Sigmoid colon (tissue), 4 donors: Measurements from ENCODE around the gene ZNF407.

ENCODE experiments used
- EP300 ChIP-seq, 4 donors: sonication (generic); formaldehyde crosslinking; IDR thresholded peaks; one replicate each; pipeline ENCODE4 v1.6.1; 2017; ENCODE audit warnings: antibody characterized with exemption in 4 of 4
- POLR2A ChIP-seq, 2 donors: fragments of 450-650 bp; IDR thresholded peaks; one replicate each; pipeline ENCODE4 v1.6.1; 2016; ENCODE audit warnings: antibody characterized with exemption in 2 of 2, mild to moderate bottlenecking in 2 of 2, moderate library complexity in 2 of 2
- POLR2AphosphoS5 ChIP-seq, 4 donors: sonication (generic); formaldehyde crosslinking; IDR thresholded peaks; one replicate each; pipeline ENCODE4 v1.6.1; 2017; ENCODE audit warnings: antibody characterized with exemption in 4 of 4
- TF ChIP-seq, protein P1 (sequence below), 4 experiments: fragments of 450-650 bp in 3 of 4; fragments of 200-600 bp in 1 of 4; IDR thresholded peaks; one replicate each; pipeline ENCODE4 v1.5.1; 2016 to 2019; ENCODE audit warnings: antibody characterized with exemption in 4 of 4, mild to moderate bottlenecking in 3 of 4, moderate library complexity in 2 of 4

DNA sequence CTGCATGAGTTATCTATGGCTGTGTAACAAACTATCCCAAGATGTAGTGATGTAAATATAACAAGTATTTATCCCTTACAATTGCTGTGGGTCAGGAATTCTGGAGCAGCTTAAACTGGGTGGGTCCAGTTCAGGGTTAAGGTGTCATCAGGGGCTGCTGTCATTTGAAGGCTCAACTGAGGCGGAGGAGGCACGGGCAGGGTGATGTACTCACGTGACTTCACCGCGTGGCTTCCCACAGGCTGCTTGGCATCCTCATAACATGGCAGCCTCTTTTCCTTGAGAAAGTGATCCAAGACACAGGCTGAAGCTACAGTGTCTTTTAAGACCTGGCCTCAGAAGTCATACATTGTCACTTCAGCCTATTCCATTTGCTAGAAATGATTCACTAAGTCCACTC is 485.5 kb downstream of the ZNF407 start:
- TF ChIP-seq, protein P1, sequence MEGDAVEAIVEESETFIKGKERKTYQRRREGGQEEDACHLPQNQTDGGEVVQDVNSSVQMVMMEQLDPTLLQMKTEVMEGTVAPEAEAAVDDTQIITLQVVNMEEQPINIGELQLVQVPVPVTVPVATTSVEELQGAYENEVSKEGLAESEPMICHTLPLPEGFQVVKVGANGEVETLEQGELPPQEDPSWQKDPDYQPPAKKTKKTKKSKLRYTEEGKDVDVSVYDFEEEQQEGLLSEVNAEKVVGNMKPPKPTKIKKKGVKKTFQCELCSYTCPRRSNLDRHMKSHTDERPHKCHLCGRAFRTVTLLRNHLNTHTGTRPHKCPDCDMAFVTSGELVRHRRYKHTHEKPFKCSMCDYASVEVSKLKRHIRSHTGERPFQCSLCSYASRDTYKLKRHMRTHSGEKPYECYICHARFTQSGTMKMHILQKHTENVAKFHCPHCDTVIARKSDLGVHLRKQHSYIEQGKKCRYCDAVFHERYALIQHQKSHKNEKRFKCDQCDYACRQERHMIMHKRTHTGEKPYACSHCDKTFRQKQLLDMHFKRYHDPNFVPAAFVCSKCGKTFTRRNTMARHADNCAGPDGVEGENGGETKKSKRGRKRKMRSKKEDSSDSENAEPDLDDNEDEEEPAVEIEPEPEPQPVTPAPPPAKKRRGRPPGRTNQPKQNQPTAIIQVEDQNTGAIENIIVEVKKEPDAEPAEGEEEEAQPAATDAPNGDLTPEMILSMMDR (IDR thresholded peaks at IDR 0.05), result no peak
- TF ChIP-seq POLR2A (IDR thresholded peaks at IDR 0.05) (no peak), EP300 (IDR thresholded peaks at IDR 0.05) (no peak), POLR2AphosphoS5 (IDR thresholded peaks at IDR 0.05) (no peak)
